Glutamatergic neuron (in vitro differentiated cells): ENCODE data around the gene CPN2. TPM values are rescaled to one million over a fixed set of nuclear protein-coding genes. Genes with fewer than 3 reads are reported as not detected.

Experiments used
- DNase-seq: peaks from one replicate; pipeline ENCODE4 v3.0.0; 2022
- H3K27ac Mint-ChIP-seq: one replicate; pipeline ENCODE4 v1.8.0; 2020; ENCODE audit warnings: mild to moderate bottlenecking, mixed read lengths, inconsistent platforms; ENCODE audit not compliant: unreplicated experiment
- H3K27me3 Mint-ChIP-seq: one replicate; pipeline ENCODE4 v1.8.0; 2020; ENCODE audit warnings: mild to moderate bottlenecking, moderate library complexity, mixed read lengths, inconsistent platforms; ENCODE audit not compliant: unreplicated experiment
- H3K36me3 Mint-ChIP-seq: one replicate; pipeline ENCODE4 v1.8.0; 2020; ENCODE audit warnings: mild to moderate bottlenecking, mixed read lengths, inconsistent platforms; ENCODE audit not compliant: unreplicated experiment
- H3K4me1 Mint-ChIP-seq: one replicate; pipeline ENCODE4 v1.8.0; 2020; ENCODE audit warnings: mild to moderate bottlenecking, low read depth, mixed read lengths, inconsistent platforms; ENCODE audit not compliant: unreplicated experiment
- H3K4me3 Mint-ChIP-seq: one replicate; pipeline ENCODE4 v1.8.0; 2020; ENCODE audit warnings: mild to moderate bottlenecking, mixed read lengths, inconsistent platforms; ENCODE audit not compliant: unreplicated experiment
- H3K9me3 Mint-ChIP-seq: one replicate; pipeline ENCODE4 v1.8.0; 2020; ENCODE audit warnings: mild to moderate bottlenecking, moderate library complexity, mixed read lengths, inconsistent platforms; ENCODE audit not compliant: unreplicated experiment
- CTCF ChIP-seq: fragments of 200-600 bp; sonication (generic); IDR thresholded peaks from one replicate; pipeline ENCODE4 v1.5.0; 2021; ENCODE audit not compliant: partially characterized antibody, unreplicated experiment
- total RNA-seq: library from RNA; stranded (reverse); fragmentation: NEBNext Ultra II Directional; extraction: Animal tissue kit (Norgen Biotek cat#: 25700); gene quantifications from one replicate; pipeline ENCODE4 v1.2.1, GENCODE V29; 2021; ENCODE audit not compliant: unreplicated experiment

Gene CPN2
- total RNA-seq, 1 donor from 2014 or later, result not detected

- no peak for TF ChIP-seq CTCF
- H3K4me3 Mint-ChIP-seq, result peak overlapping the region; percentile 81
- H3K27me3 Mint-ChIP-seq, result peaks cover 13% of the 10 kb centered on the region
- no peak overlapping the region for H3K27ac Mint-ChIP-seq
- H3K36me3 Mint-ChIP-seq, result no peaks in the 10 kb centered on the region
- no peak for DNase-seq
- H3K4me1 Mint-ChIP-seq, result peaks cover 17% of the 10 kb centered on the region
- peaks cover 2% of the 10 kb centered on the region for H3K9me3 Mint-ChIP-seq
Measured at GRCh38 chr3:194396859-194397756, 46.0 kb upstream of the CPN2 start.

DNA sequence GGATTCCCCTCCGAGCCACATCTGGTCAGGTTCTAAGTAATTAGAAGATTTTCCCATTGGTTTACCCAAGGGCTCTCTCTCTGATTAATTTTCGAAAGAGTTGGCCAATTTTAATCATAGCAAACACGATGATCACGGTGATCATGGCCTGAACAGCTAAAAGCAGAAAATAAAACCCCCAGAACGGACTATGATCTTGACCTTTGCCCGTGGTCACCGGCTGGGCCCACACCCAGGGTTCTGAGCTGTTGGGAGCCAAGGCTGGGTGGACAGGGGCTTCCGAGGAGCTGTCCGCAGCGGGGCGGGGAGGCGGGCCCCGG is 45.4 kb upstream of the CPN2 start:
- Mint-ChIP-seq H3K36me3 (no peaks in the 10 kb centered on the region), H3K9me3 (peaks cover 2% of the 10 kb centered on the region), H3K27ac (no peak overlapping the region), H3K4me1 (peaks cover 17% of the 10 kb centered on the region), H3K27me3 (peaks cover 13% of the 10 kb centered on the region), H3K4me3 (peak overlapping the region; percentile 57)
- no peak for DNase-seq
- no peak for TF ChIP-seq CTCF

- H3K9me3 Mint-ChIP-seq, result peaks cover 3% of the 10 kb centered on the region
- TF ChIP-seq CTCF, result no peak
- no peak for DNase-seq
- H3K27ac Mint-ChIP-seq, result no peak overlapping the region
- H3K4me1 Mint-ChIP-seq, result peaks cover 17% of the 10 kb centered on the region
- peaks cover 13% of the 10 kb centered on the region for H3K27me3 Mint-ChIP-seq
- peaks cover 2% of the 10 kb centered on the region for H3K36me3 Mint-ChIP-seq
- H3K4me3 Mint-ChIP-seq, result peak overlapping the region; percentile 57
Measured at GRCh38 chr3:194395778-194396538, 44.8 kb upstream of the CPN2 start.

GRCh38 chr3:194395212-194395611 is 44.1 kb upstream of the CPN2 start:
- no peak for DNase-seq
- Mint-ChIP-seq H3K4me1 (peaks cover 17% of the 10 kb centered on the region), H3K9me3 (peaks cover 8% of the 10 kb centered on the region), H3K27me3 (peaks cover 13% of the 10 kb centered on the region), H3K27ac (no peak overlapping the region), H3K36me3 (peaks cover 9% of the 10 kb centered on the region), H3K4me3 (no peak overlapping the region)
- TF ChIP-seq CTCF, result no peak

DNA sequence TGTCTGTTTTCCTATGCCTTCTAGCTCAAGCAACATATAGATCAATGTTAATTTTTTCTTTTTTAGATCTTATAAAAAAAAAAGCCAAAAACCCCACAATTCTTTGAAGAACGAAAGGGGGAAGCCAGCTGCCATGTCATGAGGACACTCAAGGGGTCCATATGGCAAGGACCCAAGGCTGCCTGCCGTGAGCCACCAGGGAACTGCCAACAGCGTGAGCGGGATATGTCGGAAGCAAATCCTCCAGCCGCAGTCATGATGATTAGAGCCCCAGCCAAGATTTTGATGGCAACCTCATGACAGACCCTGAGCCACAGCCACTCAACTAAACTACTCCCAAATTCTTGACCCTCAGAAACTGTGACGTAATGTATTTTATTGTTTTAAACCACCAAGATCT is 41.4 kb upstream of the CPN2 start:
- Mint-ChIP-seq H3K9me3 (peaks cover 8% of the 10 kb centered on the region), H3K27ac (peak overlapping the region; percentile 38), H3K27me3 (peaks cover 10% of the 10 kb centered on the region), H3K4me3 (no peak overlapping the region), H3K4me1 (peaks cover 9% of the 10 kb centered on the region), H3K36me3 (peaks cover 14% of the 10 kb centered on the region)
- no peak for TF ChIP-seq CTCF
- DNase-seq, result no peak
